IMR-90 (cell line): Measurements from ENCODE around the gene RAB11FIP3. TPM values are rescaled to one million over a fixed set of nuclear protein-coding genes. Genes with fewer than 3 reads are reported as not detected.

ENCODE experiments used
- ATAC-seq: fragments of 200-7000 bp; cut with Tn5 transposase; 2 replicates; pipeline ENCODE4 v1.9.1; 2020; ENCODE audit warnings: low read depth, mild to moderate bottlenecking, moderate library complexity
- BruUV-seq: library from RNA; stranded (reverse); fragments of 400-500 nt; replicated peaks from 2 replicates; lab custom pipeline; 2021; lab: Mats Ljungman, UMichigan
- CTCF ChIA-PET: fragments of 300-600 bp; formaldehyde crosslinking; extraction: SDS; loops from one replicate; lab custom pipeline; 2021; ENCODE audit warnings: antibody characterized with exemption; lab: Yijun Ruan, JAX
- POLR2A ChIA-PET: fragments of 300-600 bp; sonication (Branson Sonifier 250); formaldehyde crosslinking; loops from one replicate; lab custom pipeline; 2022; ENCODE audit warnings: antibody characterized with exemption; ENCODE audit not compliant: unreplicated experiment; lab: Charles Lee
- DNase-seq: peaks from one replicate; pipeline ENCODE4 v3.0.0; 2013
- H2AFZ ChIP-seq: replicated peaks from 2 replicates; pipeline ENCODE3; 2013; ENCODE audit warnings: low read length, mild to moderate bottlenecking; ENCODE audit not compliant: poor library complexity
- H2AK5ac ChIP-seq: 2 replicates; pipeline ENCODE4 v1.6.1; 2013; ENCODE audit warnings: low read depth, low read length, inconsistent platforms
- H2AK9ac ChIP-seq: replicated peaks from 2 replicates; pipeline ENCODE3; 2013; ENCODE audit warnings: mild to moderate bottlenecking, low read depth, low read length, moderate library complexity; ENCODE audit not compliant: poor library complexity
- H2BK120ac ChIP-seq: 2 replicates; pipeline ENCODE4 v1.6.1; 2013; ENCODE audit warnings: low read depth, low read length, inconsistent platforms
- H2BK15ac ChIP-seq: 3 replicates; pipeline ENCODE4 v1.6.1; 2013; ENCODE audit warnings: low read depth, low read length, inconsistent platforms
- H2BK20ac ChIP-seq: 2 replicates; pipeline ENCODE4 v1.6.1; 2013; ENCODE audit warnings: low read depth, mild to moderate bottlenecking, inconsistent platforms, low read length, moderate library complexity
- H2BK5ac ChIP-seq: 2 replicates; pipeline ENCODE4 v1.6.1; 2013; ENCODE audit warnings: mild to moderate bottlenecking, low read depth, low read length, inconsistent platforms; ENCODE audit not compliant: poor library complexity, severe bottlenecking
- H3K14ac ChIP-seq: replicated peaks from 2 replicates; pipeline ENCODE4 v1.6.1; 2013; ENCODE audit warnings: low read depth, low read length, inconsistent platforms
- H3K18ac ChIP-seq: 2 replicates; pipeline ENCODE4 v1.6.1; 2013; ENCODE audit warnings: low read depth, low read length, control low read depth
- H3K23ac ChIP-seq: 2 replicates; pipeline ENCODE4 v1.6.1; 2013; ENCODE audit warnings: low read depth, low read length, inconsistent platforms
- H3K27ac ChIP-seq: 2 replicates; pipeline ENCODE4 v1.5.1; 2013; ENCODE audit warnings: mild to moderate bottlenecking, control low read depth, low read length; ENCODE audit not compliant: insufficient read depth
- H3K27me3 ChIP-seq: 2 replicates; pipeline ENCODE4 v1.6.1; 2013; ENCODE audit warnings: low read length; ENCODE audit not compliant: control insufficient read depth, insufficient read depth
- H3K36me3 ChIP-seq: 2 replicates; pipeline ENCODE4 v1.6.1; 2013; ENCODE audit warnings: low read length, mixed read lengths; ENCODE audit not compliant: control insufficient read depth, insufficient read depth
- H3K4ac ChIP-seq: 2 replicates; pipeline ENCODE4 v1.6.1; 2013; ENCODE audit warnings: low read depth, low read length, inconsistent platforms
- H3K4me1 ChIP-seq: 2 replicates; pipeline ENCODE4 v1.6.1; 2013; ENCODE audit warnings: low read length, mixed read lengths; ENCODE audit not compliant: control insufficient read depth, insufficient read depth
- H3K4me2 ChIP-seq: 2 replicates; pipeline ENCODE4 v1.6.1; 2013; ENCODE audit warnings: low read depth, mild to moderate bottlenecking, control low read depth, low read length, moderate library complexity
- H3K4me3 ChIP-seq: 2 replicates; pipeline ENCODE4 v1.5.1; 2013; ENCODE audit warnings: low read depth, mild to moderate bottlenecking, control low read depth, low read length, moderate library complexity; ENCODE audit not compliant: insufficient read depth
- H3K56ac ChIP-seq: 2 replicates; pipeline ENCODE4 v1.6.1; 2013; ENCODE audit warnings: low read length, inconsistent platforms; ENCODE audit not compliant: insufficient read depth; ENCODE audit errors: extremely low read depth
- H3K79me1 ChIP-seq, 2 experiments: 2 replicates each; pipeline ENCODE4 v1.6.1; 2013; ENCODE audit warnings: low read length in 2 of 2, inconsistent platforms in 1 of 2, low read depth in 1 of 2
- H3K9ac ChIP-seq: 2 replicates; pipeline ENCODE4 v1.6.1; 2013; ENCODE audit warnings: low read depth, low read length, control low read depth
- H3K9me1 ChIP-seq: 2 replicates; pipeline ENCODE4 v1.6.1; 2013; ENCODE audit warnings: low read length, inconsistent platforms; ENCODE audit not compliant: insufficient read depth
- H3K9me3 ChIP-seq: 2 replicates; pipeline ENCODE4 v1.6.1; 2013; ENCODE audit warnings: low read length; ENCODE audit not compliant: control insufficient read depth, insufficient read depth
- H4K20me1 ChIP-seq: 2 replicates; pipeline ENCODE4 v1.6.1; 2013; ENCODE audit warnings: low read length, inconsistent platforms; ENCODE audit not compliant: insufficient read depth
- H4K5ac ChIP-seq: 2 replicates; pipeline ENCODE4 v1.6.1; 2013; ENCODE audit warnings: mild to moderate bottlenecking, low read depth, low read length, control low read depth
- H4K8ac ChIP-seq, 2 experiments: 2 replicates each; pipeline ENCODE4 v1.6.1; 2013; ENCODE audit warnings: low read depth in 2 of 2, low read length in 2 of 2, control low read depth in 1 of 2, inconsistent platforms in 1 of 2
- H4K91ac ChIP-seq: 2 replicates; pipeline ENCODE4 v1.6.1; 2013; ENCODE audit warnings: low read depth, low read length, inconsistent platforms; ENCODE audit not compliant: insufficient read depth
- BHLHE40 ChIP-seq: fragments of 150-350 bp; IDR thresholded peaks from 2 replicates; pipeline ENCODE4 v1.6.1; 2016; ENCODE audit warnings: mild to moderate bottlenecking, low read depth, low read length
- CHD1 ChIP-seq: IDR thresholded peaks from 2 replicates; pipeline ENCODE4 v1.6.1; 2012; ENCODE audit warnings: low read depth, low read length, improper control_type of control experiment
- CTCF ChIP-seq: conservative IDR thresholded peaks from 2 replicates; pipeline ENCODE4 v1.5.1; 2012; ENCODE audit warnings: mild to moderate bottlenecking, low read depth, low read length, improper control_type of control experiment
- FOS ChIP-seq: fragments of 150-350 bp; IDR thresholded peaks from 2 replicates; pipeline ENCODE4 v1.6.1; 2016; ENCODE audit warnings: low read depth, low read length
- MAFK ChIP-seq: IDR thresholded peaks from 2 replicates; pipeline ENCODE4 v1.6.1; 2012; ENCODE audit warnings: low read depth, low read length, improper control_type of control experiment
- RAD21 ChIP-seq: IDR thresholded peaks from 2 replicates; pipeline ENCODE4 v1.6.1; 2012; ENCODE audit warnings: low read length, improper control_type of control experiment
- RCOR1 ChIP-seq: IDR thresholded peaks from 2 replicates; pipeline ENCODE4 v1.6.1; 2012; ENCODE audit warnings: mild to moderate bottlenecking, low read length, improper control_type of control experiment; ENCODE audit not compliant: insufficient replicate concordance
- SMC3 ChIP-seq: fragments of 150-350 bp; IDR thresholded peaks from 2 replicates; pipeline ENCODE4 v1.6.1; 2016; ENCODE audit warnings: low read depth, mild to moderate bottlenecking, antibody characterized with exemption, low read length, moderate library complexity
- WGBS, 2 experiments: methylation state at CpG; one replicate each; pipeline versions ENCODE4 v1.1.5 to v1.1.7; 2013; ENCODE audit warnings: missing lambda C conversion rate in 2 of 2; ENCODE audit not compliant: insufficient read length in 1 of 2; ENCODE audit errors: extremely low coverage in 2 of 2; 5-methylcytosine and 5-hydroxymethylcytosine counted together
- dilution Hi-C: fragments of 300-500 bp; cut with HindIII; formaldehyde crosslinking; loops from one replicate; pipeline ENCODE4 v1.14.3; 2018; ENCODE audit warnings: low sequenced_read_pairs; ENCODE audit not compliant: unreplicated experiment
- in situ Hi-C: fragments of 300-500 bp; cut with MboI; formaldehyde crosslinking; loops from 3 replicates; pipeline ENCODE4 v1.14.3; 2019; ENCODE audit warnings: low sequenced_read_pairs, inconsistent platforms, mixed read lengths
- intact Hi-C: fragments of 100-400 bp; cut with micrococcal nuclease; formaldehyde crosslinking; loops from 2 replicates; pipeline ENCODE4 v1.10.0; 2022
- polyA plus RNA-seq, 3 experiments: library from polyadenylated mRNA; depleted of rRNA; stranded (reverse); fragments of >200 nt; gene quantifications; 2 replicates each; pipeline ENCODE4 v1.2.3, GENCODE V29; 2012; ENCODE audit warnings: low replicate concordance in 1 of 3
- total RNA-seq: library from RNA; depleted of rRNA; stranded (reverse); fragments of >200 nt; gene quantifications from 2 replicates; pipeline ENCODE4 v1.2.3, GENCODE V29; 2012

The RAB11FIP3 gene
- total and polyA plus RNA-seq, 2 of the 4 experiments (the other 2 are of a cell fraction), result 7.5 to 22.5 TPM

GRCh38 chr16:376817-377418, 48.5 kb upstream of the RAB11FIP3 start:
- Histone ChIP-seq H2BK120ac (no peak overlapping the region), H3K18ac (no peak overlapping the region), H2BK15ac (no peak overlapping the region), H2AK5ac (no peak overlapping the region), H3K4me3 (no peak overlapping the region), H3K36me3 (peaks cover 50% of the 10 kb centered on the region), H4K20me1 (peaks cover 16% of the 10 kb centered on the region), H4K91ac (no peak overlapping the region), H4K8ac (no peak overlapping the region), H3K27me3 (no peaks in the 10 kb centered on the region), H2BK20ac (no peak overlapping the region), H3K9me3 (no peaks in the 10 kb centered on the region), H3K27ac (no peak overlapping the region), H3K56ac (no peak overlapping the region), H2AFZ (no peak overlapping the region), H2AK9ac (no peak overlapping the region), H3K4me1 (no peaks in the 10 kb centered on the region; the same call in 1 of the 2 replicates), H3K14ac (no peak overlapping the region), H2BK5ac (no peak overlapping the region), H3K9ac (no peak overlapping the region), H3K4ac (no peak overlapping the region), H3K79me1 (peaks cover 13 to 29% of the 10 kb centered on the region in 2 experiments; a peak in 3 of 4 replicates), H3K4me2 (no peak overlapping the region), H3K9me1 (no peaks in the 10 kb centered on the region), H3K23ac (no peak overlapping the region), H4K5ac (no peak overlapping the region)
- DNase-seq (no peak), ATAC-seq (no peak)
- WGBS, 2 experiments, result 92% methylated on average over 6 of the region's 26 CpGs; no CpG with 5 or more reads in 1 of the 2 experiments
- no TSS peak for BruUV-seq
- dilution Hi-C loops, result no loop called here
- in situ Hi-C loops, result no loop called here
- POLR2A ChIA-PET, result no interaction called here
- CTCF ChIA-PET, result no interaction called here
- intact Hi-C loops, result no loop called here
- no peak for TF ChIP-seq MAFK
- no peak for TF ChIP-seq RCOR1
- TF ChIP-seq CHD1, result no peak
- TF ChIP-seq SMC3, result no peak
- no peak for TF ChIP-seq FOS
- TF ChIP-seq CTCF, result no peak
- no peak for TF ChIP-seq BHLHE40
- no peak for TF ChIP-seq RAD21
